NB4 (cell line): ENCODE results near the gene KISS1R.

Experiments used
- POLR2A ChIP-seq: IDR thresholded peaks from 2 replicates; pipeline ENCODE4 v1.6.1; 2011; ENCODE audit warnings: mild to moderate bottlenecking; ENCODE audit not compliant: insufficient read length; ENCODE audit errors: extremely low read depth
- TF ChIP-seq, protein P1 (sequence below): IDR thresholded peaks from one replicate; pipeline ENCODE4 v1.5.1; 2012; ENCODE audit warnings: low read depth, low read length

DNA sequence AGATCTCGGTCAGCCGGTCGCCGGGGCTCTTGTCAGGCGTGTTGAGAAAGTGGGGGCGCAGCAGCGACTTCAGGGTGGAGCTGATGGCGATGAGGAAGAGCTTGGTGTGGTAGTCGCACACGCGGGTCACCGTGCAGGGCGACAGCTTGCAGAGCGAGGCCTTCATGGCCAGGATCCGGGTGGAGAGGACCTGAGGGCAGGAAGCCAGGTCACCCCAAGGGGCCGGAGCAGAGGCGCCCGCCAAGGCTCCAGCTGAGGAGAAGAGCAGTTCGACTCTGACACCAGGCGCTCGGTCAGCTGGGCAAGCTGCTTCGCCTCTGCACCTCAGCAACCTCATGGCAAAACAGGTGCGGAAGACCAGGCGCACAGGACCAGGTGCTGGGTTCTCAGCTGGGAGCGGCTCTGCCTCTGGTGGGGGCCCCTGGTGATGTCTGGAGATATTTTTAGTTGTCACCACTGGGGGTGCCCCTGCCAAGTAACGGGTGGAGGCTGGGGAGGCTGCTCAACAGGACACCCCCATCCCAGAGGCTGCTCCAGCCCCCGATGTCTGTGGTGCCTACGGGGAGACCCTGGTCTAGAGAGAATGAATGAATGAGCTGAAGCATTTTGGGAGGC lies 41.8 kb upstream of the KISS1R start:
- TF ChIP-seq, protein P1, sequence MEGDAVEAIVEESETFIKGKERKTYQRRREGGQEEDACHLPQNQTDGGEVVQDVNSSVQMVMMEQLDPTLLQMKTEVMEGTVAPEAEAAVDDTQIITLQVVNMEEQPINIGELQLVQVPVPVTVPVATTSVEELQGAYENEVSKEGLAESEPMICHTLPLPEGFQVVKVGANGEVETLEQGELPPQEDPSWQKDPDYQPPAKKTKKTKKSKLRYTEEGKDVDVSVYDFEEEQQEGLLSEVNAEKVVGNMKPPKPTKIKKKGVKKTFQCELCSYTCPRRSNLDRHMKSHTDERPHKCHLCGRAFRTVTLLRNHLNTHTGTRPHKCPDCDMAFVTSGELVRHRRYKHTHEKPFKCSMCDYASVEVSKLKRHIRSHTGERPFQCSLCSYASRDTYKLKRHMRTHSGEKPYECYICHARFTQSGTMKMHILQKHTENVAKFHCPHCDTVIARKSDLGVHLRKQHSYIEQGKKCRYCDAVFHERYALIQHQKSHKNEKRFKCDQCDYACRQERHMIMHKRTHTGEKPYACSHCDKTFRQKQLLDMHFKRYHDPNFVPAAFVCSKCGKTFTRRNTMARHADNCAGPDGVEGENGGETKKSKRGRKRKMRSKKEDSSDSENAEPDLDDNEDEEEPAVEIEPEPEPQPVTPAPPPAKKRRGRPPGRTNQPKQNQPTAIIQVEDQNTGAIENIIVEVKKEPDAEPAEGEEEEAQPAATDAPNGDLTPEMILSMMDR, result no peak
- no peak for TF ChIP-seq POLR2A
